Psoas muscle (tissue), 8 donors: ENCODE data around the gene MUC20. TPM values are rescaled to one million over a fixed set of nuclear protein-coding genes. Genes with fewer than 3 reads are reported as not detected.

Source experiments
- ATAC-seq, 4 donors: fragments of 200-7000 bp; cut with Tn5 transposase; one replicate each; pipeline ENCODE4 v1.9.1; 2020; ENCODE audit warnings: moderate library complexity in 3 of 4, mild to moderate bottlenecking in 2 of 4
- DNase-seq, 2 donors: peaks; one replicate each; pipeline ENCODE4 v3.0.0-alpha.2; 2020
- H3K27ac ChIP-seq: fragments of 200-600 bp; one replicate; pipeline ENCODE4 v1.8.0; 2022
- H3K27me3 ChIP-seq, 3 donors: fragments of 200-600 bp in 1 of 3; one replicate each; pipeline versions ENCODE4 v1.6.1 to v1.8.0; 2013 to 2022; ENCODE audit warnings: low read length in 2 of 3, mild to moderate bottlenecking in 2 of 3, moderate library complexity in 1 of 3; ENCODE audit not compliant: insufficient read depth in 3 of 3
- H3K36me3 ChIP-seq, 2 donors: fragments of 200-600 bp in 1 of 2; one replicate each; pipeline versions ENCODE4 v1.6.1 to v1.8.0; 2013 to 2022; ENCODE audit warnings: low read depth in 1 of 2, mild to moderate bottlenecking in 1 of 2, moderate library complexity in 1 of 2; ENCODE audit not compliant: insufficient read depth in 1 of 2
- H3K4me1 ChIP-seq: fragments of 200-600 bp; one replicate; pipeline ENCODE4 v1.8.0; 2022
- H3K4me3 ChIP-seq: fragments of 200-600 bp; one replicate; pipeline ENCODE4 v1.8.0; 2022; ENCODE audit warnings: mild to moderate bottlenecking
- H3K9me3 ChIP-seq: fragments of 200-600 bp; one replicate; pipeline ENCODE4 v1.8.0; 2022
- WGBS, 3 donors: extraction: QIAGEN DNeasy Blood & Tissue Kit; methylation state at CpG; one replicate each; pipeline versions ENCODE4 v1.1.6 to v1.1.7; 2013; 5-methylcytosine and 5-hydroxymethylcytosine counted together
- intact Hi-C, 2 donors: fragments of 100-400 bp; cut with DNase I; formaldehyde crosslinking; loops; one replicate each; pipeline versions ENCODE4 v1.11.0 to v1.14.2; 2022
- polyA plus RNA-seq, 3 donors: library from polyadenylated mRNA; stranded (reverse); fragments of 200-250 nt; gene quantifications; one replicate each; pipeline ENCODE4 v1.2.3, GENCODE V29; 2013
- total RNA-seq, 4 donors: library from RNA; stranded (reverse); fragmentation: NEBNext Ultra II Directional in 2 of 4; extraction: Animal tissue kit (Norgen Biotek cat#: 25700) in 2 of 4; gene quantifications; one replicate each; pipeline versions ENCODE4 v1.2.1 to v1.2.4, GENCODE V29; 2021 to 2023
- TF ChIP-seq, protein P1 (sequence below): fragments of 200-600 bp; IDR thresholded peaks from one replicate; pipeline ENCODE4 v1.8.0; 2022; ENCODE audit warnings: antibody characterized with exemption
- donor health status: healthy with polysubstance abuse.
- donor health status: DM: no; HTN: no; CAD: no; lungs with moderate emphysema.
- donor health status: Bipolar disorder and iron deficiency.
- donor health status: healthy.
- donor health status: DM: yes; HTN: yes; CAD: no.
- donor health status: DM: no; HTN: no; CAD: no.
- donor health status: DM: no; HTN: no; CAD: no.
- donor health status: DM: yes; HTN: yes; CAD: no.

Gene MUC20
- total and polyA plus RNA-seq, 7 donors: 1.3 to 3.9 (median 1.5) TPM

DNA sequence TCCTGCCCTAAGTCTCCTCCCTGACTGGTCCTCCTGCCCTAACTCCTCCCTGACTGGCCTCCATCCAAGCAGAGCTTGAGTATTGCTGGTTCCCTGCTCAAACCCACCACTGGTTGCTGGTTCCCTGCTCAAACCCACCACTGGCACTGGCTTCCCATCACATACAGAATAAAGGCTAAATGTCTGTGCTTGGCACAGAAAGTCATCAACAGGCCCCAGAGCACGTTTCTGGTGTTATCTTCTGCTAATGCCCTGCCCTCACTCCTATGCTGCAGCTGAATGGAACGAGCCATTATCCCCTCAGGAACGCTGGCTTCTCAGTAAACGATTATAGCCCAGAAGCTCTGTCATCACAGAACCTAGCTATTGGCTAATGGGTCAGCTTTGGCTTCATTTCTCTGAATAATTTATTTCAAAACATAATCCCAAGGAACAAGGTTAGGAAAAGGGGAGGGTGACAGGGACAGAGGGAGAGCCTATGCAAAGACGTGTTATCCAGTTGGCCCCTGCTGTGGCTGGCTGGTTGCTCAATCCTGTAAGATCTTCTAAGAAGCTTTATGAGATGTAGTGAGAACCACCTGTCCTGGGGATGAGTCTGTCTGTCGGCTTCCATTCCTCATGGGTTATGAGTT, 6.3 kb upstream of the MUC20 start:
- Histone ChIP-seq H3K27me3 (no peaks in the 10 kb centered on the region), H3K4me1 (peaks cover 11% of the 10 kb centered on the region), H3K27ac (no peak overlapping the region), H3K4me3 (no peak overlapping the region), H3K9me3 (no peaks in the 10 kb centered on the region), H3K36me3 (peaks cover 0 to 34% of the 10 kb centered on the region in 2 donors)
- TF ChIP-seq, protein P1, sequence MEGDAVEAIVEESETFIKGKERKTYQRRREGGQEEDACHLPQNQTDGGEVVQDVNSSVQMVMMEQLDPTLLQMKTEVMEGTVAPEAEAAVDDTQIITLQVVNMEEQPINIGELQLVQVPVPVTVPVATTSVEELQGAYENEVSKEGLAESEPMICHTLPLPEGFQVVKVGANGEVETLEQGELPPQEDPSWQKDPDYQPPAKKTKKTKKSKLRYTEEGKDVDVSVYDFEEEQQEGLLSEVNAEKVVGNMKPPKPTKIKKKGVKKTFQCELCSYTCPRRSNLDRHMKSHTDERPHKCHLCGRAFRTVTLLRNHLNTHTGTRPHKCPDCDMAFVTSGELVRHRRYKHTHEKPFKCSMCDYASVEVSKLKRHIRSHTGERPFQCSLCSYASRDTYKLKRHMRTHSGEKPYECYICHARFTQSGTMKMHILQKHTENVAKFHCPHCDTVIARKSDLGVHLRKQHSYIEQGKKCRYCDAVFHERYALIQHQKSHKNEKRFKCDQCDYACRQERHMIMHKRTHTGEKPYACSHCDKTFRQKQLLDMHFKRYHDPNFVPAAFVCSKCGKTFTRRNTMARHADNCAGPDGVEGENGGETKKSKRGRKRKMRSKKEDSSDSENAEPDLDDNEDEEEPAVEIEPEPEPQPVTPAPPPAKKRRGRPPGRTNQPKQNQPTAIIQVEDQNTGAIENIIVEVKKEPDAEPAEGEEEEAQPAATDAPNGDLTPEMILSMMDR: no peak
- WGBS, 3 donors: 84 to 89% (median 86%) methylated on average over 6 of the region's 6 CpGs
- ATAC-seq: peak in 2 of 4 donors; percentile 6 to 31
- peak in 1 of 2 donors; percentile 63 for DNase-seq
- intact Hi-C loops: no loop called here

DNA sequence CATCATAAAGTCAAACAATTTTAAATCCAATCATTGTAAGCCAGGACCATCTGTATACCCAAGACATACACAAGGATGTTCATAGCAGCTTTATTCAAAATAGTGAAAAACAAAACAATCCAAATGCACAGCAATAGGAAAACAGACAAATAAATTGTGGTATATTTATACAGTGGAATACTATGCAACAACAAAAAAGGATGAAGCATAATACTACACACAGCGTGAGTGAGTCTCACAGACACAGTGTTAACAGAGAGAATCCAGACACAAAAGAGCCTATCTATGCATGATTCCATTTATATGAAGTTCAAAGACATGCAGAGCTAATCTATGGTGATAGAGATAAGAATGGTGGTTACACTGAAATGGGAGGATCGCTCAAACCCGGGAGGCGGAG, 5.6 kb upstream of the MUC20 start:
- WGBS, 3 donors: 69 to 74% (median 71%) methylated on average over 4 of the region's 4 CpGs
- H3K27me3 ChIP-seq: no peaks in the 10 kb centered on the region
- ATAC-seq (no peak), DNase-seq (no peak)
- intact Hi-C loops: no loop called here
- no peak overlapping the region for H3K4me3 ChIP-seq
- peak overlapping the region; percentile 58 for H3K27ac ChIP-seq
- TF ChIP-seq, protein P1: no peak
- peaks cover 11% of the 10 kb centered on the region for H3K4me1 ChIP-seq
- no peaks in the 10 kb centered on the region for H3K9me3 ChIP-seq
- peaks cover 0 to 28% of the 10 kb centered on the region in 2 donors for H3K36me3 ChIP-seq

- WGBS, 3 donors: 80 to 83% (median 82%) methylated on average over 14 of the region's 14 CpGs
- Histone ChIP-seq H3K27ac (peak overlapping the region; percentile 58), H3K27me3 (no peaks in the 10 kb centered on the region), H3K4me1 (peaks cover 11% of the 10 kb centered on the region), H3K9me3 (no peaks in the 10 kb centered on the region), H3K36me3 (peaks cover 0 to 28% of the 10 kb centered on the region in 2 donors), H3K4me3 (no peak overlapping the region)
- ATAC-seq: peak; percentile 76 to 86 (median 80)
- no peak for DNase-seq
- TF ChIP-seq, protein P1: no peak
- intact Hi-C loops: no loop called here
Measured at GRCh38 chr3:195715583-195716266, 5.1 kb upstream of the MUC20 start.

- ATAC-seq (no peak), DNase-seq (no peak)
- no peaks in the 10 kb centered on the region for H3K27me3 ChIP-seq
- 64 to 66% (median 66%) methylated on average over 9 of the region's 9 CpGs for WGBS, 3 donors
- H3K9me3 ChIP-seq: no peaks in the 10 kb centered on the region
- peaks cover 0 to 16% of the 10 kb centered on the region in 2 donors for H3K36me3 ChIP-seq
- peaks cover 11% of the 10 kb centered on the region for H3K4me1 ChIP-seq
- intact Hi-C loops: no loop called here
- no peak overlapping the region for H3K4me3 ChIP-seq
- H3K27ac ChIP-seq: peak overlapping the region; percentile 17
- TF ChIP-seq, protein P1: no peak
Measured at GRCh38 chr3:195717416-195717815, 3.4 kb upstream of the MUC20 start.
